Thymus (tissue), 11 donors: ENCODE results near the gene TRIM38. TPM values are rescaled to one million over a fixed set of nuclear protein-coding genes. Genes with fewer than 3 reads are reported as not detected.

Experiments used
- DNase-seq, 9 donors: peaks; one replicate each; pipeline ENCODE4 v3.0.0-alpha.2; 2013; ENCODE audit warnings: low spot score in 9 of 9, low read depth in 6 of 9, missing footprints in 1 of 9
- H3K27ac ChIP-seq, 2 donors: one replicate each; pipeline ENCODE4 v1.5.1; 2013; ENCODE audit warnings: control low read depth in 1 of 2, low read depth in 1 of 2, low read length in 1 of 2, mild to moderate bottlenecking in 1 of 2, moderate library complexity in 1 of 2
- H3K27me3 ChIP-seq, 2 donors: one replicate each; pipeline ENCODE4 v1.5.1; 2013; ENCODE audit warnings: low read length in 1 of 2; ENCODE audit not compliant: control insufficient read depth in 2 of 2, insufficient read depth in 1 of 2
- H3K36me3 ChIP-seq, 2 donors: one replicate each; pipeline ENCODE4 v1.5.1; 2013; ENCODE audit warnings: low read length in 1 of 2, mild to moderate bottlenecking in 1 of 2, moderate library complexity in 1 of 2; ENCODE audit not compliant: control insufficient read depth in 2 of 2, insufficient read depth in 2 of 2
- H3K4me1 ChIP-seq, 2 donors: one replicate each; pipeline ENCODE4 v1.5.1; 2013; ENCODE audit warnings: low read length in 2 of 2; ENCODE audit not compliant: control insufficient read depth in 2 of 2, insufficient read depth in 2 of 2
- H3K4me3 ChIP-seq, 2 donors: one replicate each; pipeline ENCODE4 v1.5.1; 2013; ENCODE audit warnings: low read length in 2 of 2, control low read depth in 1 of 2, mild to moderate bottlenecking in 1 of 2
- H3K9me3 ChIP-seq, 2 donors: one replicate each; pipeline ENCODE4 v1.5.1; 2013; ENCODE audit warnings: low read length in 1 of 2, mild to moderate bottlenecking in 1 of 2; ENCODE audit not compliant: control insufficient read depth in 2 of 2, insufficient read depth in 1 of 2
- WGBS: extraction: QIAGEN DNeasy Blood & Tissue Kit; methylation state at CpG from one replicate; pipeline ENCODE4 v1.1.7; 2013; 5-methylcytosine and 5-hydroxymethylcytosine counted together
- polyA plus RNA-seq: library from polyadenylated mRNA; stranded (reverse); fragments of 200-250 nt; gene quantifications from one replicate; pipeline ENCODE4 v1.2.3, GENCODE V29; 2013
- total RNA-seq: library from RNA; stranded (reverse); fragments of 120-200 nt; gene quantifications from one replicate; pipeline ENCODE4 v1.2.4, GENCODE V29; 2013
- donor health status: healthy.

The TRIM38 gene
- total and polyA plus RNA-seq, 2 donors: 5.0 to 11.3 TPM

DNA sequence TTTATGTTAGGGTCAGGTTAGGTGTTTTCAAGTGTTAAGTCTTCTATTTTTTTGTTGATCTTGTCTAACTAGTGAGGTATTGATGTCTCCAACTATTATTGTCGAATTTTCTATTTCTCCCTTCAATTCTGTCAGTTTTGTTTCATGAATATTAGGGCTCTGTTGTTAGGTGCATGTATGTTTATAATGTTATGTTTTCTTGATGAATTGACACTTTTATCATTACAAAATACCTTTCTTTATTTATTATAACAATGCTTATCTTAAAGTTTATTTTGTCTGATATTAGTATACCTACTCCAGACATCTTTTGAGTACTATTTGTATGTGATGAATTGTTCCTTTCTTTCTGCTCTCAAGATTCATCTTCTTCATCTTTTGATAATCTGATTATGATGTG is 12.9 kb upstream of the TRIM38 start:
- no peak for DNase-seq
- 97% methylated on average over 1 of the region's 1 CpG for WGBS
- H3K36me3 ChIP-seq: no peaks in the 10 kb centered on the region
- H3K4me3 ChIP-seq: no peak overlapping the region
- H3K27ac ChIP-seq: no peak overlapping the region
- no peaks in the 10 kb centered on the region for H3K27me3 ChIP-seq
- no peaks in the 10 kb centered on the region for H3K9me3 ChIP-seq
- H3K4me1 ChIP-seq: peaks cover 0 to 3% of the 10 kb centered on the region in 2 donors

DNA sequence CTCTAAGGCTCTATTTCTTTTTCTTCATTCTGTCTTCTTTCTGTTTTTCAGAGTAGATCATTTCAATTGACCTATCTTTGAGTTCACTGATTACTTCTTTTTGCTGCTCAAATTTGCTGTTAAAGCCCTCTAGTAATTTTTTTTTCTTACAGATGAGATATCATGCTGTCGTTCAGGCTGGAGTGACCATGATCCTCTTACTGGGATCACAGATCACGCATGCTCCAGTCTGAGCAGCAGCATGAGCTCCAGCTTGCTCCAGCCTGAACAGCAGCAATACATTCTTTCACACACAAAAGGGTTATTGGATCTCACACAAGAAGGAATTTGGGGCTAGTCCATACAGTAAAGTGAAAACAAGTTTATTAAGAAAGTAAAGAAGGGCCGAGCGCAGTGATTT is 12.3 kb upstream of the TRIM38 start:
- 96% methylated on average over 4 of the region's 4 CpGs for WGBS
- no peaks in the 10 kb centered on the region for H3K9me3 ChIP-seq

DNA sequence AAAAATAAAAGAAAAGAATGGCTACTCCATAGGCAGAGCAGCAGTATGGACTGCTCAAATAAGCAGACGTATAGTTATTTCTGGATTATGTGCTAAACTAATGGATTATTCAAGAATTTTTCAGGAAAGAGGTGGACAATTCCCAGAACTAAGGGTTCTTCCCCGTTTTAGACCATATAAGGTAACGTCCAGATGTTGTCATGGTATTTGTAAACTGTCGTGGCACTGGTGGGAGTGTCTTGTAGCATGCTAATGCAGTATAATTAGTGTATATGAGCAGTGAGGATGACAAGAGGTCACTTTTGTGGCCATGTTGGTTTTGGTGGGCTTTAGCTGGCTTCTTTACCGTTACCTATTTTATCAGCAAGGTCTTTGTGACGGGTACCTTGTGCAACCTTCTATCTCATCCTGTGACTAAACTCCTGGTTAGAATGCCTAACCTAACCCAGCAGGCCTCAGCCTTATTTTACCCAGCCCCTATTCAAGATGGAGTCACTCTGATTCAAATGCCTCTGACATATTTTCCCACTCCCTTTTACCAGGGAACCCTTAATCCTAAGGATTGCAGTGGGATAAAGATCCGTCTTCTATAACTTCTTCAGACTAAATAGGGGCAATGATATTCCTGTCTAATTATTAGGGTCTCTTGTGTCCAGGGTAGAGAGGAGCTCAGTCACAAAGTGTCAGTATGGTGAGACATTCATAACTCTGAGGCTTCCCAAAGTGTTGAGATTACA is 11.1 kb upstream of the TRIM38 start:
- 82% methylated on average over 7 of the region's 7 CpGs for whole genome bisulfite sequencing
- DNase-seq: no peak
- peaks cover 0 to 3% of the 10 kb centered on the region in 2 donors for H3K4me1 ChIP-seq
- no peak overlapping the region for H3K27ac ChIP-seq
- no peak overlapping the region for H3K4me3 ChIP-seq
- no peaks in the 10 kb centered on the region for H3K27me3 ChIP-seq
- H3K36me3 ChIP-seq: no peaks in the 10 kb centered on the region
- no peaks in the 10 kb centered on the region for H3K9me3 ChIP-seq

More for the DNA sequence above, 12.3 kb upstream of the TRIM38 start:
- Histone ChIP-seq H3K27ac (no peak overlapping the region), H3K36me3 (no peaks in the 10 kb centered on the region), H3K27me3 (no peaks in the 10 kb centered on the region), H3K4me1 (peaks cover 0 to 3% of the 10 kb centered on the region in 2 donors), H3K4me3 (no peak overlapping the region)
- DNase-seq: no peak

DNA sequence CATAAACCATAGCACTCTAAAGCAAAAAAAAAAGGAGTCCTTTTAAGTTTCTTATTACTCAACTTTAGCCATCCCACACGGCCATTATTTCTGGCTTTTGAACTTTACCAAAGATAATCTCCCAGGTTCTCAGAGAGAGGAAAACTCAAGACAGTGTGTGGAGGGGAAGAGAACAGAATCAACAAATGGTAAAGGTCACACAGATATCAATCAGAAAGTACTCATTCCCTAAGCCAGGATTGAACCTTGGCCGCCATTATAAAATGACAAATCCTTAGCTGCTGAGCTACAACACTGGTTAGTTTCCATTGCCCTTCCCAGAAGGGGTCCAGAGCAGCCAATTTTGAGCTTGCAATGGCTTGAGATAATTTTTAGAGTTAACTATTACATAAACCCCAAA is 10.1 kb upstream of the TRIM38 start:
- Histone ChIP-seq H3K9me3 (no peaks in the 10 kb centered on the region), H3K27ac (no peak overlapping the region), H3K4me1 (no peaks in the 10 kb centered on the region), H3K4me3 (no peak overlapping the region), H3K27me3 (no peaks in the 10 kb centered on the region), H3K36me3 (no peaks in the 10 kb centered on the region)
- WGBS: 98% methylated on average over 2 of the region's 2 CpGs
- DNase-seq: no peak

DNA sequence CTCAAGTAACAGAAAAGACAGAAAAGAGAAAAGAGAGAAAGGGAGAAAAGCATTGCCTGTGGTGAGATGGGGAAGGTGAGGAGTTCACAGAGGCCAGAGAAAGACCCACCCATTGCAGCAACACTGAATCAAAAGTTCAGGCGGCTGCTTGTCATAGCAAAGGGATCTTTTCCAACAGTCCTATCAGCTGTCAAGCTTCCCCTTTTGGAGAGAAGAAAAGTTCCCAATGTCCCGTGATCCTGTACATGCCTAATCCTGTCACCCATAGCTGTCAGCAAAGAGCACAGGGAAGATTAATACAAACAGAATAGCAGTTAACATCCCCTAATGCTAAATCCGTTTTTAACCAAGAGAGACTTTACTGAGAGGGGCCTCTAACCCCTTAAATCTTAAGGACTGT is 8.9 kb upstream of the TRIM38 start:
- no peaks in the 10 kb centered on the region for H3K27me3 ChIP-seq
- H3K9me3 ChIP-seq: peaks cover 0 to 3% of the 10 kb centered on the region in 2 donors
- H3K4me1 ChIP-seq: no peaks in the 10 kb centered on the region
- H3K27ac ChIP-seq: no peak overlapping the region
- no peak for DNase-seq
- H3K36me3 ChIP-seq: no peaks in the 10 kb centered on the region
- no peak overlapping the region for H3K4me3 ChIP-seq
- WGBS: 76% methylated on average over 3 of the region's 3 CpGs

DNA sequence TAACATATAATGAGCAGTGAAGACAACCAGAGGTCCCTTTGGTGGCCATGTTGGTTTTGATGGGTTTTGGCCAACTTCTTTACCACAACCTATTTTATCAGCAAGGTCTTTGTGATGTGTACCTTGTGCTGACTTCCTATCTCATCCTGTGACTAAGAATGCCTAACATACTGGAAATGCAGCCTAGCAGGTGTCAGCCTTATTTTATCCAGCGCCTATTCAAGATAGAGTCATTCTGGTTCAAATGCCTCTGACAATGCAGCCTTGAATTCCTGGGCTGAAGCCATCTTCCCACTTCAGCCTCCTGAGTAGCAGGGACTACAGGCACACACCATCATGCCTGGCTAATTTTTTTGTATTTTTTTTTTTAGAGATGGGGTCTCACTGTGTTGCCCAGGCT is 7.8 kb upstream of the TRIM38 start:
- no peak for DNase-seq
- Histone ChIP-seq H3K27ac (no peak overlapping the region), H3K9me3 (peaks cover 0 to 6% of the 10 kb centered on the region in 2 donors), H3K4me3 (no peak overlapping the region), H3K36me3 (no peaks in the 10 kb centered on the region), H3K27me3 (no peaks in the 10 kb centered on the region), H3K4me1 (no peaks in the 10 kb centered on the region)
- 0% methylated on average over 1 of the region's 1 CpG for WGBS

DNA sequence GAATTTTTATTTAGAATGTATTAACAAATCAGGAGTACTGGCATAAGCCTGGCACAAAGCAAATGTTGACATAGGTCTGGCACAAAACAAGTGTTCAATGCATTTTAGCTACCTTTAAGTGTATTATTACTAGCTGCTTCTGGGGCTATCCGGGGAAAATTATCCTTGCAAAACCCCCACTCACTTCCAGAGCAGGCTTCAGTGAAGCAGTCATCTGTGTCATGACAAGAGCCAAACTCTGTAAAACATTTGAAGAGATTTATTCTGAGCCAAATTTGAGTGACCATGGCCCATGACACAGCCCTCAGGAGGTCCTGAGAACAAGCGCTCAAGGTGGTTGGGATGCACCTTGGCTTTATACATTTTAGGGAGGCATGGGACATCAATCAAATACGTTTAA is 6.4 kb upstream of the TRIM38 start:
- Histone ChIP-seq H3K36me3 (no peaks in the 10 kb centered on the region), H3K4me1 (no peaks in the 10 kb centered on the region), H3K27me3 (no peaks in the 10 kb centered on the region), H3K9me3 (peaks cover 0 to 6% of the 10 kb centered on the region in 2 donors), H3K27ac (no peak overlapping the region), H3K4me3 (no peak overlapping the region)
- WGBS: 94% methylated on average over 3 of the region's 3 CpGs
- DNase-seq: no peak

DNA sequence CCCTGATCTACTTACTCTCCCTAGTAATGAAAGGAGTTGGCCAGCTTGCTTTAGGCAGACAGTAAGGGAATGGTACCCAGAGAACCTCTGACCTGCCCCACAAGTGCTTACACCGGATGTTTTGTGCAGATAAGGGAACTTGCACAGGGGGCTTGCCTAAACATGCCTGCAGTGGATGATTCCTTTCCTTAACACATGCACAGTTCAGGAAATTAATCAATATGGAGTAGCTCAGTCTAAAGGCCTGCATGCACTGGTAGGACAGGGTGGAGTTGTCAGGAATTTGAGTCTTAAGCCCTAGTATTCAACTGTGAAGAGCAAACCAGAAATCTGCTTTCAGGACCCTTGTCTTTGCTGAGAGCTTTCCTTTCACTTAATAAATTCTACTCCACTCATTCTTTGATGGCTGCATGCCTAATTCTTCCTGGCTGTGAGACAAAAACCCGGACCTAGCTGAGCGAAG is 3.9 kb upstream of the TRIM38 start:
- H3K27me3 ChIP-seq: no peaks in the 10 kb centered on the region
- H3K9me3 ChIP-seq: peaks cover 0 to 6% of the 10 kb centered on the region in 2 donors
- H3K4me1 ChIP-seq: peaks cover 2 to 10% of the 10 kb centered on the region in 2 donors
- H3K27ac ChIP-seq: no peak overlapping the region
- DNase-seq: no peak
- 85% methylated on average over 3 of the region's 3 CpGs for WGBS
- H3K4me3 ChIP-seq: no peak overlapping the region
- no peaks in the 10 kb centered on the region for H3K36me3 ChIP-seq

DNA sequence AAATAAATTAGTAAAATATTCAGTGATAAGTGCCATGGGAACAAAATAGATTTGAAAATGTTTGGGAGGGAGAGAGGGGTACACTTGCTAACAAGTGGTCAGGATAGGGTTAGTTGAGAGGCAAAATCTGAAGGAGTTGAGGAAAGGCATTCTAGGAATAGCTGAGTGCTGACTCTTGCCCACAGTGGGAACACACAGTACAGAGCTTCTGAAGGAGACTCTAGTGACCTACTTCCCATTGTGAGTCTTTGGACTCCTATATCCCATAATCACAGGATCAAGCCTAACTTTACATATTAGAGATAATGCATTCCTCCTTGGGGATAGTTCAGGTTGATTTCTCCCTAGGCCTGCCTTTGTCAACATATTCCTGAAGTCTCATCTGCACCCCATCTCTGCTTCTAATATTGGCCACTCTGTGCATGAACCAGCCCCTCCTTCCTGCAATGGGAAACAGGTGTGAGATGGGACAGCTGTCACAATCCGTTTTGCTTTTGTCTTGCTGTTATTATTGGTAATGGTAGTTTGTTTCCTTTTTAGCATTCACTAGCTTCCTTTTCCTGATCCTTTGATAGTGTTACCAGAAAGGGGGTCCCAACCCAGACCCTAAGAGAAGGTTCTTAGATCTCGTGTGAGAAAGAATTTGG is 2.6 kb upstream of the TRIM38 start:
- 15% methylated on average over 2 of the region's 2 CpGs for WGBS
- peaks cover 2 to 13% of the 10 kb centered on the region in 2 donors for H3K4me1 ChIP-seq
- H3K36me3 ChIP-seq: peaks cover 0 to 2% of the 10 kb centered on the region in 2 donors
- H3K4me3 ChIP-seq: no peak overlapping the region
- peaks cover 0 to 6% of the 10 kb centered on the region in 2 donors for H3K9me3 ChIP-seq
- peak in 1 of 9 donors; percentile 18 for DNase-seq
- H3K27me3 ChIP-seq: no peaks in the 10 kb centered on the region
- H3K27ac ChIP-seq: no peak overlapping the region
